Activated CD4-positive, CD25-positive, alpha-beta regulatory T cell (primary cell): Measurements from ENCODE around the gene RPS14.
"Not testable (repeated sequence)": the region's sequence is repeated elsewhere in the genome, so short reads cannot be mapped to it uniquely, and the experiment has no call there.

ENCODE experiments used
- DNase-seq, 4 experiments: peaks; one replicate each; lab custom pipeline; 2025; lab: John Stamatoyannopoulos, UW

The RPS14 gene

DNA sequence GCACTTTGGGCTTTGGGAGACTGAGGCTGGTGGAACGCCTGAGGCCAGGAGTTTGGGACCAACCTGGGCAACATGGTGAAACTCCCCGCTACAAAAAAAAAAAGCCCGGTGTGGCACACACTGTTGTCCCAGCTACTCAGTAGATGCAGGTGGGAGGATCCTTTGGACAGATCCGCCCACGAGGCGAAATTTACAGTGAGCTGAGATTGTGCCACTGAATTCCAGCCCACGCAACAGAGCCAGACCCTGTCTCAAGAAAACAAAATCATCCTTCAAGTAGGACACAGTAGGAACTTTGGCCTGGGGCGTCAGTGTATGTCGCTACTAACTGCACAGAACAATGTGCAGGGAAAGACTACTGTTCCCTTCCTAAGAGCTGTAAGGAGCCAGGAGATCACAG lies 4.8 kb downstream of the RPS14 start:
- no peak for DNase-seq

DNA sequence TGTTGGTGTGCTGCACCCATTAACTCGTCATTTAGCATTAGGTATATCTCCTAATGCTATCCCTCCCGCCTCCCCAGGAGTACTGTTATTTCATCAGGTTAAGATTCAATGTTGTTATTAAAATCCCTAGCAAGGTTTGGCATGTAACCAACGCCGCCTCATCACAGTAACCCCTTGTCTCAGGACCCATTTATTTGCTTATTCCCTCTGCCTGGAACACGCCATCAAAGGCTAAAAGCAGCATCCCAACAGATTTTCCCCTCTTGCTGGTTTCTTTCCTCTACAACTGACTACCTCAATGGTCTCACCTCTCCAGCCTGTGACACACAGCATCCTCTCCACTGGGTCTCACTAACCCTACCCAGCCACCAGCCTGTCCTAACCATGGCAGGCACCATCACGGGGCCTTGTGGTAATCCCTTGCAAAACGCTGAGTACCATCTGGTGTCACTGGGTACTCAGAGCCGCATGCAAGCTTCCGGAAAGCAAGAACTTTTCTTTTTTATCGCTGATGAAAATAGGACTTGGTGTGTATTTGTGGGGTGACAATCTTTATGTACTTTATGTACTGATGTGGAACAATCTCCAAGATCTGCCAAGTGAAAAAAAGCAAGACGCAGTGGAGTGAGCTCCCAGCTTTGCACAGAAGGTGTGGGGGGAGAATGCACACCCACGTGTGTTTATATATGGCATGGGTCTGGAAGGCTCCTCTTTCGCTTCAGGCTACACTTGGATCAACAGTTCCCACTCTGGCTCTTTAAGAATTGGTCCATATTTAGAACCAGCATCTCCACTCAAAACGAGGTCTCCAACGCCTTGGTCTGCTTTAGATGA lies 6.1 kb downstream of the RPS14 start:
- DNase-seq: no peak

DNA sequence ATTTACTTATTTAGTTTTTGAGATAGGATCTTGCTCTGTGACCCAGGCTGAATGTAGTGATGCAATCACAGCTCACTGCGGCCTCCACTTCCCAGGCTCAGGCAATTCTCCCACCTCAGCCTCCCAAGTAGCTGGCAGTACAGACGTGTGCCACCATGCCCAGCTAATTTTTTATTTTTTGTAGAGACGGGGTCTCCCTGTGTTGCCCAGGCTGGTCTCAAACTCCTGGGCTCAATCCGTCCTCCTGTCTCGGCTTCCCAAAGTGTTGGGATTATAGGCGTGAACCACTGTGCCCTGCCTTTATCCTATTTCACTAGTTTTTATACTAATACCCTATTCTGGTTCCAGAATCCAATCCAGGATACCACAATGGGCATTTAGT lies 6.8 kb downstream of the RPS14 start:
- no peak for DNase-seq

DNA sequence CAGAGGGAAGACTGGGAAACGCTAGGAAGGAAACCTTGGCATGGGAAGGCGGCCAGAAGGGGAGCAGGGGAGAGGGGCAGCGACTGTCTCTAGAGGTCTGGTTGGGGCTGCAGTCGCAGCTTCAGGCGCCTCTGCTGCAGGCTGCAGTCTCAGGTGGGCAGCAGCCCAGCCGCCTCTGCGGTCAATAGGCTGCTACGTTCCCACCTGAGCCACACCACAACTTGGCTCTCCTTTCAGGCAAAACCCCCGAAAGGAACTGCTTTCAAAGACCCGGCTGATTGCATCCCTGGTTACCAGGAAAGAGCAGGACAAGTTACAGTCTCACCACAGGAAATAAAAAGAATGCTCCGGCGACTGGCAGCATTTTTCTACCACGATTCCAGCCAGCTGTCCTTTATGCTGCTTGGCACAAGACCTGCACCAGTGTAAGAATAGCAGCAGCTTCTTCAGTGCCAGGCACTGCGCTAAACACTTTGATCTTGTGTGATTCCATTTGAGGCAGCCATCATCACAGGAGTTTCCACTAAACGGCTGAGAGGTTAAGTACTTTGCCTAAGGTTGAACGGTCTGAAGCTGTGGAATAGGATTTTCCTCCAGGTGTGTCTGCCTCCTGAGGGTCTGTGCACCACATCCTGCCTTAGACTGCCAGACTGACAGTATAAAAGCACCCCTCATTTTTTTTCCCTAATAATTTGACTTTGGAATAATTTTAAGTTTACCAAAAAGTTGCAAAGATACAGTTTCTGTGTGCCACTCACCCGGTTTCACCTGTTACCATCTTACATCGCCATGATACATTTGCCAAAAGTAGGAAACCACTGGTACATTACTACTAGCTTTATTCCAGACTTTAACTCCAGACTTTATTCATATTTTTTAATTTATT lies 7.5 kb downstream of the RPS14 start:
- no peak for DNase-seq

DNA sequence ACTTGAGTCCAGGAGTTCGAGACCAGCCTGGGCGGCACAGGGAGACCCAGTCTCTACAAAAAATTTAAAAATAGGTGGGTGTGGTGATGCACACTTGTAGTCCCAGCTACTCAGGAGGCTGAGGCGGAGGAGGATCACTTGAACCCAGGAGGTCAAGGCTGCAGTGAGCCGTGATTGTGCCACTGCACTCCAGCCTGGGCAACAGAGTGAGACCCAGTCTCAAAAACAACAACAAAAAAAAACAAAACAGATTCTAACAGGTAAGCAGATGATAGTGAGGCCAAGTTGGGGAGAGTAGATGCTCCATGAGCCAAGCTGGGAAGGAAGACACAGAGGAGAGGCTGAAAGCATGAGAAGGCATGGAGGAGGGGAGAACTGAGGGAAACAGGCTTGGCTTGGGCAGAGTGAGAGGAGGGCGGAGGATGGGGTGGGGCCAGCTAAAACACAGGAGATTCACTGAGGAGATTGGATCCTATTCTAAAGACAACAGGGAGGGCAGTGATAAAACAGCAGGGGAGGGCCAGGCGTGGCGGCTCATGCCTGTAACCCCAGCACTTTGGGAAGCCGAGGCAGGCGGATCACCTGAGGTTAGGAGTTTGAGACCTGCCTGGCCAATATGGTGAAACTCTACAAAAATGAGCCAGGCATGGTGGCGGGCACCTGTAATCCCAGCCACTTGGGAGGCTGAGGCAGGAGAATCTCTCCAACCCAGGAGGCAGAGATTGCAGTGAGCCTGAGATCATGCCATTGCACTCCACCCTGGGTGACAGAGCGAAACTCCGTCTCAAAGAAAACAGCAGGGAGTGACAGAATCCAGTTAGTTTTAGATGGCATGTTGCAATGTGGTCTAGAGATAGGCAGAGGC lies 8.4 kb downstream of the RPS14 start:
- no peak for DNase-seq

DNA sequence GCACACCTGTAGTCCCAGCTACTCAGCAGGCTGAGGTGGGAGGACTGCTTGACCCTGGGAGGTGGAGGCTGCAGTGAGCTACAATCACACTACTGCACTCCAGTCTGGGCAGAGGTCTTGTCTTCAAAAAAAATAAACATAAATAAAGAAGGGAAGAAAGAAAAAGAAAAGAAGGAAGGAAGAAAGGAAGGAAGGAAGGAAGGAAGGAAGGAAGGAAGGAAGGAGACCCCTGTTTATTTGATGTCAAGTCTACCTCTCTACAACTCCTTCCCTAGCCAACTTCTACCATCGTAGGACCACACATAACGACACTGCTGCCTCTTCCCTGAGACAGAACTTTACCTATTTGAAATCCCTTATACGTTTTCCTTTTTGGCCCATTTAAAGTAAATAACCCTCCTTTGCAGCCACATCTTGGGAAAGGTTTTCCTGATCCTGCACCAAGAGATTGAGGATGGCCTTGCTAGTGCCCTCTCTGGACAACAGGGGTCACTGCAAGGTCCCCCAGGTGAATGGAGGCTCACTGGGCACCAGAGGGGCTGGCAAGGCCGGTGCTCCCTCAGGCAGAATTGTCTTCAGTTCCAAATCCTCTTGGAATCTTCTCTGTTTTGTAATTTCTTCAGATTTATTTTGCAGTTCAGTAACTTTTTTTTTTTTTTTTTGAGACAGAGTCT lies 10.5 kb downstream of the RPS14 start:
- DNase-seq: no peak

DNA sequence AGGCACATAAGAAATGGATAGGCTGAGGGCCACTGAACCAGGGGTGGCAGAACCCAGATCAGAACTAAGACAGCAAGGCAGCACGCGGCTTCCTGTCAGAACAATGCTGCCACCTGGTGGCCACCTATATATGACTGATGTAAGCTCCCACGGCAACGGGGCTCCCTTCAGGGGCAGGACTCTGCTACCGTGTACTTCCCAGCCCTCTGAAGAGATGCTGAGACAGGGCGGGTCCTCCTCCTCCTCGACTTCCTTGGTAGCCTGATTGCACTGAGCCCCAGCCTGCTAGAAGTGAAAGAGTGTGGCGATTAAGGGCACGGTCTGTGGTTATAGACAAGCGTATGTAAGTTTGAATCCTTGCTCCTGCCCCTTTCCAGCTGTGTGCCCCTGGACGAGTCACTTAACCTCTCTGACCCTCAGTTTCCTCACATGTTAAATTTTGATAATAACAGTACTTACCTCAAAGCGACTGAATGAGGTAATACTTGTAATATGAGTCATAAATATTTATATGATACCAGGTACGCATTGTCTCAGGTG lies 13.3 kb downstream of the RPS14 start:
- DNase-seq: peak; percentile 78 to 87 (median 83)

DNA sequence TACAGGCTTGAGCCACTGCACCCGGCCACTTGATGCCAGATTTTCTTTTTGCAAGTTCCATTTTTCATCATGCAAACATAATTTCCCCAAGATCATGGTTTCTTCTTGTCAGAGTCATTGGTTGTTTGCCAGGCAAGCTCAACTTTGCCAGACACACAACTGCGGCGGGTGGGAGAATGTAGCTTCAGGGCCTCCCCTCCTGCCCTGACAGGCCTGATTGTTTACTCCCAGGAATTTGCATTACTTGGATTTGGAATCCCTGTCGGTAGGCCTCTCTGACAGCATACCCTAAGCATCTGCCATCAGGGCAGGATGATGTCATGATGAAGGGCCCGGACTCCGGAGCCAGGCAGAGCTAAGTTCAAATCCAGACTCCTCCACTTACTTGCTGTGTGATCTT lies 15.1 kb downstream of the RPS14 start:
- DNase-seq: no peak

DNA sequence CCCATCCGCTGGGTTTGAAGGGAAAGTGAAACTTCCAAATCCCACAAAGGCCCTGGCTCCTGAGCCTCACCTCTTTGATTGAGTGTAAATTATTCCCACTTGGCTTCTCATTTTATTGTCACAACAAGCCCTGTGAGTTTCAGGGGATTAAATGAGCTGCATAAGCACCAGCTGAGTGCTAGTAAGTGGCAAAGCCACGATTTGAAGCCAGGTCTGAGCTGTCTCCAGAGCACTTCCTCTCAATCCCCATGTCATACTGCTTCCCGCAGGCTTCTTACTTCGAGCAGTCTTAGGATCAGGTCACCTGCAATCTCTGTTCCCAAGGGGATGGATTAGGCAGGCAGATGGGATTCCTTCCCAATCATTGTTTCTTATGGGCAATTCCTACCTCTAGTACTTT lies 18.0 kb downstream of the RPS14 start:
- no peak for DNase-seq

DNA sequence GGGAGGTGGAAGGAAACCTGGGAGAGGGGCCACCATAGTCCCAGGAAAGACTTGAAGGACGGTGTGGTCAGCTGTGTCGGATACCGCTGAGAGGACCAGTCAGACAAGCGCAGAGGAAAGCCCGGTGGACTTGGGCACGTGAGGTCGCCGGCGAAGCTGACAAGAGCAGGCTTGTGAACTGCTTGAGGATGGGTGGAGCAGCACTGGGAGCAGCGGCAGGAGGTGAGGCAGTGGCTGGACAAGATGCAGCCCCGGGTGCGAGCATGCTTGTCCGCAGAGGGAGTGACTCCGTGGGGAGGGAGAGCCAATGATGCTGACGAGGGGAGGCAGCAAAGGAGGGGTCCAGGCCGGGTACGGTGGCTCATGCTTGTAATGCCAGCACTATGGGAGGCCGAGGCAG lies 18.5 kb downstream of the RPS14 start:
- no peak for DNase-seq

DNA sequence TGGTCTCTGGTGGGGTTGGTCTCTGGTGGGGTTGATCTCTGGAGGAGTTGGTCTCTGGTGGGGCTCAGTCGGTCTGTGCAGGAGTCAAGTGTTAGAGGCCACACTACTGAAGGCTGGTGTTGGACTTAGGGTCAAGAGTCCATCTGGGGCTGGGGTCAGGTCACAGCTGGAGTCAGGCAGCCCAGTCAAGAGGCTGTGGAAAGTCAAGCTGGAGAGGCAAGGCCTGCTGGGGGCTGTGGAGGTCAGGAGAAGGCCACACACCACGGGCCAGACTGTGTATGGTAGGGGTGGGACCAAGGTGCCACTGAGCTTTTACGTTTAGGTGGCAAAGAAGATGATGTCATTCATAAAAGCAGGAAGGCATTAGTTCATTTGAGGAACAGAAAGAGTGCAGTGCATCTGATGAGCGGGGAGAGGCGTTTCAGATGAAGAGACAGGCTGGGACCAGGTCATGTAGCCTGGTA lies 20.1 kb downstream of the RPS14 start:
- DNase-seq: no peak

DNA sequence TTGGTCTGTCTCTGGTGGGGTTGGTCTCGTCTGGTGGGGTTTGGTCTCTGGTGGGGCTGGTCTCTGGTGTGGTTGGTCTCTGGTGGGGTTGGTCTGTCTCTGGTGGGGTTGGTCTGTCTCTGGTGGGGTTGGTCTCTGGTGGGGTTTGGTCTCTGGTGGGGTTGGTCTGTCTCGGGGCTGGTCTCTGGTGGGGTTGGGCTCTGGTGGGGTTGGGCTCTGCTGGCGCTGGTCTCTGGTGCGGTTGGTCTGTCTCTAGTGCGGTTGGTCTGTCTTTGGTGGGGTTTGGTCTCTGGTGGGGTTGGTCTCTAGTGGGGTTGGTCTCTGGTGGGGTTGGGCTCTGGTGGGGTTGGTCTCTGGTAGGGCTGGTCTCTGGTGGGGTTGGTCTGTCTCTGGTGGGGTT lies 20.6 kb downstream of the RPS14 start:
- DNase-seq: no peak

DNA sequence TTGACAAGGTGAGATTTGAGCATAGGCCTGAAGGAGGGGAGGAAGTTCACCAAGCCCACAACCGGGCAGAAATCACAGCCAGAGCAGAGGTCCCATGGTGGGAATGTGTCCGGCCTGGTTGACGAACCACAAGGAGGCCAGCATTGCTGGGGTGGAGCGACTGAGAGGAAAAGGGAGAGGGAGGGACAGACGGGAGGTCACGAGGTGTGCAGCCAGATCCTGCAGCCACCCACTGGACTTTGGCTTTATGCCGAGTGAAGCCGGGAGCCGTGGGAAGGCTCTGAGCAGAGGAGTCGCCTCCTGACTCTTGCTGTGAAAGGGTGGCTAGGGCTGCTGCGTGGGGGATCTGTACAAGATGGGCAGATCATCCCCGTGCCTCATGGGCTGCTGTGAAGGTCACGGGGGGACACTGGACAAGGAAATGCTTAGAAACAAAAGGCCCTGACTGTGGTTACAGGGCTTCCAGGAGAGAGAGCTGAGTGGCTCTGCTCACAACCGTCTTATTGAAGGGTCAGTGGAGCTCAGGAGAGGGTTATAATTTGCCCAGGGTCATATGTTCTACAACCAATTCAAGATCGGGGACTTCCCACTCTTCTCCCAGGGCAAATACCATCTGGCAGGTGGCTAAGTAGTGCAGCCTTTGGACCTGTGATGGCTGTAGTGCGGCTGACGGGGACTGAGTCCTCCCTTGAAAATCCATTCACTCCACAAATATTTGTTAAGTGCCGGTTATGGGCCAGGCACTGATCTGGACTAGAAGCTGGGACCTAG lies 21.2 kb downstream of the RPS14 start:
- no peak for DNase-seq

DNA sequence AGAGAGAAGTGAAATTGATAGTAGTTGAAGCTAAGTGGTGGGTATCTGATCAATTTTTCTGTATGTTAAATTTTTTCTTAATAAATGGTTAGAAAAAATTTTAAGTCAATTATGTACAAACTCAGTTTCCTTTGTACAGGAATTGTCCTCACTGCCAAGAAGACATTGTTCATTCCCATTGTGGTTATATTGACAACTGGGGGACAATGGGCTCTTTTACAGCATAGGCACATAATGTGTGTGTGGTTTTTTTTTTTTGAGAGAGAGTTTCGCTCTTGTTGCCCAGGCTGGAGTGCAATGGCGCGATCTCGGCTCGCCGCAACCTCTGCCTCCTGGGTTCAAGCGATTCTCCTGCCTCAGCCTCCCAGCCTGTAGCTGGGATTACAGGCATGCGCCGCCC lies 23.4 kb downstream of the RPS14 start:
- DNase-seq: not testable (repeated sequence)

DNA sequence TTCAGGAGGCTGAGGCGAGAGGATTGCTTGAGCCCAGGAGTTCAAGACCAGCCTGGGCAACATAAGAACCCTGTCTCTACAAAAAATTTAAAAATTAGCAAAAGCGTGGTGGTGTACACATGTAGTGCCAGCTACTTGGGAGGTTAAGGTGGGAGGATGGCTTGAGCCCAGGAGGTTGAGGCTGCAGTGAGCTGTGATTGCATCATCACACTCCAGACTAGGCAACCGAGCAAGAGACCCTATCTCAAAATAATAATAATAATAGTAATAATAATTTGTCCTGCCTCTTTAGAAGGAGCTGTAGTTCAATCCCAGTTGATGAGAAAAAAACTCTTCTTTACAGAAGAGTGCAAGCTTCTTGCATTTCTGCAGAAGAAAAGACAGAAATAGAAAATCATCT lies 26.8 kb downstream of the RPS14 start:
- DNase-seq: no peak

DNA sequence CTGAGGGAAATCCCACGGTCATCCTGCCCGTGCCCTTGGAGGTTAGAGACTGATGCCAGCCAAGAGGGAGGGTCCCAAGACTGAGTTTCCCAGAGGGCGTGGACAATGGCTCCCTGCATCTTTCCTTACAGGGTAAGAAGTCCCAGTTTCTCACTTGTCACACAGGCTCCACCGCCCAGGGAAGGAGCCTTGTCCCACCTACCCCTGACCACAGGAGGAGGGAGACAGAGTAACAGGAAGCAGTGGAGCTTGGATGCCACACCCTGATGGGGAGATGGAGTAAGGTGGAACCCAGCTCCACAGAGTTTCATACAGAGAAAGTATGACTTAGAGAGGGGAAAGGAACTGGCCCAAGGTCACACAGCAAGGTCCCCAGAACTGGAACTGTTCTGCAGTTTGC lies 27.5 kb downstream of the RPS14 start:
- DNase-seq: no peak

DNA sequence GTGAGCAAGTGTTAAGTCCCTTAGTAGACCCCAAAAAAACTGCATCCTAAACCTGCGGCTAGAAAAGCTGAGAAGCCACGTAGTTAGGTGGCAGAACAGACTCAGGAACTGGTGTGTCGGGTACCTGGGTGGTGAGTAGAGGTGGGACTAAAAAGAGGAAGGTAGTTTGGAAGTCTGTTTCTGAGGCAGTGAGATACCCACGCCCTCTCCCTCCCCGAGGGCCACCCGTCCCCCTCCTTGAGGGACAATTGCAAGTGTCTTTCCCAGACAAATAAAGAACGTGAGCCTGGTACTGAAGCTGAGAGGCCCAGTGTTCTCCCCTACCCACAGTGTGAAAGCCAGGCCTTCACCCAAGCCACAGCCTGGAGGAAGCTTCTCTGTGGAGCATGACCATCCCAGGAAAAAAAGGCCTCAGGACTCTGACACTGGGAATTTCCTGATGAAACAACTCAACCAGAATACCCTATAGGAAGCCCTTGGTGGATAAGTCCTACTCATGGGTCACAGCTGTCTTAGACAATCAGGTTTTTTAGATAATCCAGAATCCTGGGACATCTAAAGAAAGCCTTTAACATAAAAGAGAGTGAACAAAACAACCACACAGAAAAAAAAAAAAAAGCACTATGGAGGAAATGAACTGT lies 29.8 kb downstream of the RPS14 start:
- no peak for DNase-seq

DNA sequence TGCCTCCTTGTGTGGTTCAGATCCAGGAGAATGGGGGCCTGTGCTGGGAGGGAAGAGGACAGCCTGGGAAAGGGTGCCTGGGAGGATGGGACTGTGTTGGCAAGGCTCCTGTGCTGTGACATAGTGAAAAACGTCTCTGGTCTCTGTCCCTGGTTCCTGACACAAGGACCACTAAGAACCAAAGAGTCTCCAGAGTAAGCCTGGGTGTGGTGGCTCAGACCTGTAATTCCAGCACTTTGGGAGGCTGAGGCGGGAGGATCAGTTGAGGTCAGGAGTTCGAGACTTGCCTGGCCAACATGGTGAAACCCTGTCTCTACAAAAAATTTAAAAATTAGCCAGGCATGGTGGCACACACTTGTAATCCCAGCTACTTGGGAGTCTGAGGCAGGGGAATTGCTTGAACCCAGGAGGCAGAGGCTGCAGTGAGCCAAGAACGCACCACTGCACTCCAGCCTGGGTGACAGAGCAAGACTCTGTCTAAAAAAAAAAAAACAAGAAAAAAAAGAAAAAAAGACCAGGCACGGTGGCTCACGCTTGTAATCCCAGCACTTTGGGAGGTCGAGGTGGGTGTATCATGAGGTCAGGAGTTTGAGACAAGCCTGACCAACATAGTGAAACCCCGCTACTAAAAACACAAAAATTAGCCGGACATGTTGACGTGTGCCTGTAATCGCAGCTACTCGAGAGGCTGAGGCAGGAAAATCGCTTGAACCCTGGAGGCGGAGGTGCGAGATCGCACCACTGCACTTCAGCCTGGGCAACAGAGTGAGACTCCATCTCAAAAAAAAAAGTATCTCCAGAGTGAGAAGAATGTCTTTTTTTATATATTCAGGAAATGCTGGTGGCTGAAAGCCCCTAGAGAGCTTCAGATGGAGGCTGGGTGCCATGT lies 35.4 kb downstream of the RPS14 start:
- not testable (repeated sequence) for DNase-seq
